K562 (cell line): ENCODE data around the gene SPRYD3. TPM values are rescaled to one million over a fixed set of nuclear protein-coding genes. Genes with fewer than 3 reads are reported as not detected.

Experiments
- ARID1B ChIP-seq: fragments of 450-650 bp; IDR thresholded peaks from 2 replicates; pipeline ENCODE4 v1.6.1; 2016; ENCODE audit warnings: antibody characterized with exemption, mild to moderate bottlenecking, inconsistent platforms
- BCOR ChIP-seq: fragments of 450-650 bp; IDR thresholded peaks from 2 replicates; pipeline ENCODE4 v1.6.1; 2016
- CXXC5 ChIP-seq: fragments of 250-450 bp; sonication (Bioruptor Pico); IDR thresholded peaks from 2 replicates; pipeline ENCODE4 v1.8.0; 2022; ENCODE audit warnings: inconsistent platforms, mild to moderate bottlenecking, moderate library complexity
- MTA3 ChIP-seq: fragments of 450-650 bp; formaldehyde crosslinking; IDR thresholded peaks from 2 replicates; pipeline ENCODE4 v1.6.1; 2017; ENCODE audit warnings: mild to moderate bottlenecking, borderline replicate concordance
- MYNN ChIP-seq, 2 experiments: sonication (generic); formaldehyde crosslinking in 1 of 2; IDR thresholded peaks; 2 replicates each; pipeline versions ENCODE4 v1.5.0 to v1.6.1; 2016 to 2020; ENCODE audit warnings: antibody characterized with exemption in 1 of 2, missing genetic modification reagents in 1 of 2
- NELFE ChIP-seq: IDR thresholded peaks from 2 replicates; pipeline ENCODE4 v1.6.1; 2011; ENCODE audit warnings: mild to moderate bottlenecking; ENCODE audit not compliant: insufficient read depth, insufficient read length
- TBP ChIP-seq: optimal IDR thresholded peaks from 2 replicates; pipeline ENCODE3; 2011; ENCODE audit warnings: low read depth, low read length, improper control_type of control experiment
- ZBTB7A ChIP-seq: IDR thresholded peaks from 2 replicates; pipeline ENCODE4 v1.6.1; 2011; ENCODE audit warnings: low read depth, mild to moderate bottlenecking, low read length, moderate library complexity, borderline replicate concordance; ENCODE audit not compliant: control insufficient read depth
- ZNF134 ChIP-seq: fragments of 250-450 bp; sonication (Bioruptor Pico); conservative IDR thresholded peaks from 2 replicates; pipeline ENCODE4 v1.4.0; 2020
- ZNF280B ChIP-seq: fragments of 250-450 bp; sonication (Bioruptor Pico); IDR thresholded peaks from 2 replicates; pipeline ENCODE4 v1.5.1; 2021; ENCODE audit warnings: mild to moderate bottlenecking
- ZNF57 ChIP-seq: fragments of 450-650 bp; formaldehyde crosslinking; IDR thresholded peaks from 2 replicates; pipeline ENCODE4 v1.4.0; 2020; ENCODE audit warnings: mild to moderate bottlenecking, moderate library complexity
- ZNF740 ChIP-seq, 3 experiments: fragments of 200-800 bp in 1 of 3; sonication (Bioruptor generic) in 1 of 3; sonication (generic) in 1 of 3; formaldehyde crosslinking in 1 of 3; IDR thresholded peaks; 2 replicates each; pipeline versions ENCODE4 v1.6.1 to v1.8.0; 2016 to 2022; ENCODE audit warnings: mild to moderate bottlenecking in 2 of 3, missing compliant biosample characterization in 2 of 3, missing genetic modification characterization in 2 of 3, missing genetic modification reagents in 1 of 3
- ZZZ3 ChIP-seq: fragments of 450-650 bp; IDR thresholded peaks from 2 replicates; pipeline ENCODE4 v1.6.1; 2016; ENCODE audit warnings: antibody characterized with exemption, mild to moderate bottlenecking, moderate library complexity
- polyA plus RNA-seq, 8 experiments: library from polyadenylated mRNA; depleted of rRNA in 4 of 8; stranded (reverse) in 5 of 8; unstranded in 3 of 8; fragments of >200 nt; fragmentation: Nextera tagmentation in 2 of 8; fragmentation: Illumina TruSeq in 1 of 8; extraction: Ambion mirVana in 2 of 8; extraction: Trizol in 1 of 8; gene quantifications; 2 replicates each; pipeline versions ENCODE4 v1.2.1 to v1.2.3, GENCODE V29; 2011 to 2014; ENCODE audit warnings: inconsistent platforms in 1 of 8, missing spikeins in 1 of 8
- total RNA-seq, 7 experiments: library from RNA; depleted of rRNA in 6 of 7; stranded (reverse); fragments of >200 nt in 6 of 7; fragmentation: Illumina TruSeq in 2 of 7; extraction: Trizol in 2 of 7; gene quantifications; 2 replicates each; pipeline versions ENCODE4 v1.2.1 to v1.2.3, GENCODE V29; 2011 to 2021; ENCODE audit warnings: low replicate concordance in 1 of 7
- TF ChIP-seq, protein P1 (sequence below): sonication (generic); formaldehyde crosslinking; IDR thresholded peaks from 2 replicates; pipeline ENCODE4 v1.8.1; 2023; ENCODE audit warnings: mild to moderate bottlenecking, missing genetic modification reagents
- TF ChIP-seq, protein P2 (sequence below): fragments of 250-450 bp; sonication (Bioruptor Pico); IDR thresholded peaks from 2 replicates; pipeline ENCODE4 v1.4.0; 2020; ENCODE audit warnings: mild to moderate bottlenecking, moderate library complexity
- TF ChIP-seq, protein P3 (sequence below): fragments of 450-650 bp; IDR thresholded peaks from 2 replicates; pipeline ENCODE4 v1.6.1; 2017; ENCODE audit warnings: antibody characterized with exemption

SPRYD3 gene
- total and polyA plus RNA-seq, 9 of the 15 experiments (the other 6 are each of a cell fraction or from before 2014, with no cell fraction given): 1.5 to 13.6 (median 7.6) TPM

DNA sequence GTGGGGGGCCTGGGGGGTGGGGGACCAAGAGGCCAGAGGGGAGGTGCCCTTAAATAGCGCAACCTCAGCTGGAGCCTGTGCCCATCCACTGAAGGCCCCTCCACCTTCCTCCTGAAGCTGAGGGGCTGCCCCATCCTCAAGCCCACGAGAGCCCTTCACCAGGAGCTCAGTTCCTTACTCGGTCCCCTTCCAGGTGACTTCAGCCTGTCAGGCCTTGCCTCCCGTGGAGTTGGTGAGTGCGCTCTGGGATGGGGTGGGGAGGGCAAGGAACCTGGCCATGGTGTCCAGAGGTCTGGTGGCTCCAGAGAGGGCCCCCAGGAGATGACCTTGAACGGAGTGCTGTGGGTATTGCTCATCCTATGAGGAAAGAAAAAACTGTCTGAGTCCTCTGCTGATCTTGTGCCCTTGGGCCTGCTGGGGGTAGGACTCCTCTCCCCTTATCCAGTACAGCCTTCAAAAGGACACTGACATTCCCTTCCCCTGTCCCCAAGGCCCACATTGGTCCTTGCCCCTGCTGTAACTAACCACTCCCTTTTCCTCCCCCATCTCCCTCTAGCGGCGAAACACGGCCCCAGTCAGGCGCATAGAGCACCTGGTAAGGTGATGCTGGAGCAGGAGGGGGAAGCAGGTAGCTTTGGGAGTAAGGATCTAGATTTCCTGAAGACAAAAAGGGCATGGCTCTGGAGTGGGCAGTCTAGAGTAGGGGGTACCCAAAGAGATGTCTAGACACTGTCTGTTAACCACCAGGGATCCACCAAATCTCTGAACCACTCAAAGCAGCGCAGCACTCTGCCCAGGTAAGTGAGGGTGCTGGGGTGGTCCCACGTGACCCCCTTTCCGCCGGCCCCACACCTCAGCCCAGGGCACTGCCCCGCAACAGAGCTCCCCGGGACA is 25.7 kb downstream of the SPRYD3 start (continued):
- TF ChIP-seq, protein P1, sequence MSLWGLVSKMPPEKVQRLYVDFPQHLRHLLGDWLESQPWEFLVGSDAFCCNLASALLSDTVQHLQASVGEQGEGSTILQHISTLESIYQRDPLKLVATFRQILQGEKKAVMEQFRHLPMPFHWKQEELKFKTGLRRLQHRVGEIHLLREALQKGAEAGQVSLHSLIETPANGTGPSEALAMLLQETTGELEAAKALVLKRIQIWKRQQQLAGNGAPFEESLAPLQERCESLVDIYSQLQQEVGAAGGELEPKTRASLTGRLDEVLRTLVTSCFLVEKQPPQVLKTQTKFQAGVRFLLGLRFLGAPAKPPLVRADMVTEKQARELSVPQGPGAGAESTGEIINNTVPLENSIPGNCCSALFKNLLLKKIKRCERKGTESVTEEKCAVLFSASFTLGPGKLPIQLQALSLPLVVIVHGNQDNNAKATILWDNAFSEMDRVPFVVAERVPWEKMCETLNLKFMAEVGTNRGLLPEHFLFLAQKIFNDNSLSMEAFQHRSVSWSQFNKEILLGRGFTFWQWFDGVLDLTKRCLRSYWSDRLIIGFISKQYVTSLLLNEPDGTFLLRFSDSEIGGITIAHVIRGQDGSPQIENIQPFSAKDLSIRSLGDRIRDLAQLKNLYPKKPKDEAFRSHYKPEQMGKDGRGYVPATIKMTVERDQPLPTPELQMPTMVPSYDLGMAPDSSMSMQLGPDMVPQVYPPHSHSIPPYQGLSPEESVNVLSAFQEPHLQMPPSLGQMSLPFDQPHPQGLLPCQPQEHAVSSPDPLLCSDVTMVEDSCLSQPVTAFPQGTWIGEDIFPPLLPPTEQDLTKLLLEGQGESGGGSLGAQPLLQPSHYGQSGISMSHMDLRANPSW: no peak
- peak; percentile 16; the same call in 1 of the 2 replicates for TF ChIP-seq ZBTB7A
- no peak for TF ChIP-seq ARID1B
- no peak for TF ChIP-seq MTA3
- TF ChIP-seq ZNF740 (CRISPR knock-in tag; IDR thresholded peaks at IDR 0.05): no peak
- no peak for TF ChIP-seq ZNF740 (tag; IDR thresholded peaks at IDR 0.05)
- no peak for TF ChIP-seq MYNN (IDR thresholded peaks at IDR 0.05)
- TF ChIP-seq MYNN (CRISPR knock-in tag; IDR thresholded peaks at IDR 0.05): no peak
- TF ChIP-seq NELFE: no peak
- TF ChIP-seq, protein P2, sequence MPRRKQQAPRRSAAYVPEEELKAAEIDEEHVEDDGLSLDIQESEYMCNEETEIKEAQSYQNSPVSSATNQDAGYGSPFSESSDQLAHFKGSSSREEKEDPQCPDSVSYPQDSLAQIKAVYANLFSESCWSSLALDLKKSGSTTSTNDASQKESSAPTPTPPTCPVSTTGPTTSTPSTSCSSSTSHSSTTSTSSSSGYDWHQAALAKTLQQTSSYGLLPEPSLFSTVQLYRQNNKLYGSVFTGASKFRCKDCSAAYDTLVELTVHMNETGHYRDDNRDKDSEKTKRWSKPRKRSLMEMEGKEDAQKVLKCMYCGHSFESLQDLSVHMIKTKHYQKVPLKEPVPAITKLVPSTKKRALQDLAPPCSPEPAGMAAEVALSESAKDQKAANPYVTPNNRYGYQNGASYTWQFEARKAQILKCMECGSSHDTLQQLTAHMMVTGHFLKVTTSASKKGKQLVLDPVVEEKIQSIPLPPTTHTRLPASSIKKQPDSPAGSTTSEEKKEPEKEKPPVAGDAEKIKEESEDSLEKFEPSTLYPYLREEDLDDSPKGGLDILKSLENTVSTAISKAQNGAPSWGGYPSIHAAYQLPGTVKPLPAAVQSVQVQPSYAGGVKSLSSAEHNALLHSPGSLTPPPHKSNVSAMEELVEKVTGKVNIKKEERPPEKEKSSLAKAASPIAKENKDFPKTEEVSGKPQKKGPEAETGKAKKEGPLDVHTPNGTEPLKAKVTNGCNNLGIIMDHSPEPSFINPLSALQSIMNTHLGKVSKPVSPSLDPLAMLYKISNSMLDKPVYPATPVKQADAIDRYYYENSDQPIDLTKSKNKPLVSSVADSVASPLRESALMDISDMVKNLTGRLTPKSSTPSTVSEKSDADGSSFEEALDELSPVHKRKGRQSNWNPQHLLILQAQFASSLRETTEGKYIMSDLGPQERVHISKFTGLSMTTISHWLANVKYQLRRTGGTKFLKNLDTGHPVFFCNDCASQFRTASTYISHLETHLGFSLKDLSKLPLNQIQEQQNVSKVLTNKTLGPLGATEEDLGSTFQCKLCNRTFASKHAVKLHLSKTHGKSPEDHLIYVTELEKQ: no peak
- TF ChIP-seq, protein P3, sequence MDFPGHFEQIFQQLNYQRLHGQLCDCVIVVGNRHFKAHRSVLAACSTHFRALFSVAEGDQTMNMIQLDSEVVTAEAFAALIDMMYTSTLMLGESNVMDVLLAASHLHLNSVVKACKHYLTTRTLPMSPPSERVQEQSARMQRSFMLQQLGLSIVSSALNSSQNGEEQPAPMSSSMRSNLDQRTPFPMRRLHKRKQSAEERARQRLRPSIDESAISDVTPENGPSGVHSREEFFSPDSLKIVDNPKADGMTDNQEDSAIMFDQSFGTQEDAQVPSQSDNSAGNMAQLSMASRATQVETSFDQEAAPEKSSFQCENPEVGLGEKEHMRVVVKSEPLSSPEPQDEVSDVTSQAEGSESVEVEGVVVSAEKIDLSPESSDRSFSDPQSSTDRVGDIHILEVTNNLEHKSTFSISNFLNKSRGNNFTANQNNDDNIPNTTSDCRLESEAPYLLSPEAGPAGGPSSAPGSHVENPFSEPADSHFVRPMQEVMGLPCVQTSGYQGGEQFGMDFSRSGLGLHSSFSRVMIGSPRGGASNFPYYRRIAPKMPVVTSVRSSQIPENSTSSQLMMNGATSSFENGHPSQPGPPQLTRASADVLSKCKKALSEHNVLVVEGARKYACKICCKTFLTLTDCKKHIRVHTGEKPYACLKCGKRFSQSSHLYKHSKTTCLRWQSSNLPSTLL: no peak
- no peak for TF ChIP-seq CXXC5 (CRISPR knock-in tag)
- no peak for TF ChIP-seq ZNF57
- no peak for TF ChIP-seq ZNF134 (CRISPR knock-in tag)
- no peak for TF ChIP-seq BCOR
- no peak for TF ChIP-seq ZZZ3
- TF ChIP-seq ZNF280B (CRISPR knock-in tag): no peak
- no peak for TF ChIP-seq TBP
